Globus pallidus (tissue), 1 donor: Measurements from ENCODE around the gene WDR93.
A peak's percentile ranks its signal among the peaks of the same experiment; 100 is the strongest.
"Not testable (repeated sequence)": the region's sequence is repeated elsewhere in the genome, so short reads cannot be mapped to it uniquely, and the experiment has no call there.

Experiments used
- DNase-seq: peaks from one replicate; pipeline ENCODE4 v3.0.0-alpha.2; 2015; ENCODE audit warnings: low spot score

Gene WDR93

GRCh38 chr15:89772932-89773583 is 82.4 kb downstream of the WDR93 start:
- DNase-seq = no peak

- DNase-seq = no peak
Observed at GRCh38 chr15:89774492-89774891, 83.9 kb downstream of the WDR93 start.

- no peak for DNase-seq
Observed at GRCh38 chr15:89775815-89776214, 85.2 kb downstream of the WDR93 start.

GRCh38 chr15:89776274-89777072 is 85.9 kb downstream of the WDR93 start, which contains the start of gene MESP2:
MESP2 (plus strand) TSS chr15:89776332; CDS start chr15:89776358, 26 bp downstream.
- DNase-seq = peak; percentile 60

- no peak for DNase-seq
Observed at GRCh38 chr15:89777073-89777751, 86.6 kb downstream of the WDR93 start.

- peak; percentile 18 for DNase-seq
Observed at GRCh38 chr15:89777782-89778380, 87.3 kb downstream of the WDR93 start.

GRCh38 chr15:89778861-89779260 is 88.2 kb downstream of the WDR93 start:
- DNase-seq = no peak

GRCh38 chr15:89780601-89781000 is 90.0 kb downstream of the WDR93 start:
- no peak for DNase-seq

- no peak for DNase-seq
Observed at GRCh38 chr15:89781055-89781454, 90.4 kb downstream of the WDR93 start.

GRCh38 chr15:89781891-89782618 is 91.4 kb downstream of the WDR93 start:
- DNase-seq = no peak

GRCh38 chr15:89782619-89782950 is 92.0 kb downstream of the WDR93 start:
- DNase-seq = not testable (repeated sequence)

GRCh38 chr15:89783111-89783860 is 92.7 kb downstream of the WDR93 start:
- DNase-seq = no peak

GRCh38 chr15:89783861-89784685 is 93.5 kb downstream of the WDR93 start:
- no peak for DNase-seq

GRCh38 chr15:89784686-89784960 is 94.0 kb downstream of the WDR93 start:
- DNase-seq = no peak

GRCh38 chr15:89785064-89785773 is 94.6 kb downstream of the WDR93 start:
- no peak for DNase-seq

- no peak for DNase-seq
Observed at GRCh38 chr15:89785774-89786140, 95.1 kb downstream of the WDR93 start.

GRCh38 chr15:89787944-89788343 is 97.3 kb downstream of the WDR93 start:
- DNase-seq = no peak

- DNase-seq = not testable (repeated sequence)
Observed at GRCh38 chr15:89788585-89788984, 98.0 kb downstream of the WDR93 start.

GRCh38 chr15:89790206-89790605 is 99.6 kb downstream of the WDR93 start:
- no peak for DNase-seq

- DNase-seq = no peak
Observed at GRCh38 chr15:89790661-89791060, 100.0 kb downstream of the WDR93 start.
